ENCODE measurements around the gene OOSP1.

Gene OOSP1

GRCh38 chr11:59953463-59954218 is 15.4 kb downstream of the OOSP1 start:
- no peak for ATAC-seq
- TF ChIP-seq OSR1 (CRISPR knock-in tag; IDR thresholded peaks at IDR 0.05) (no peak), ARNTL (CRISPR knock-in tag; IDR thresholded peaks at IDR 0.05; ENCODE audit: borderline replicate concordance, low read depth) (no peak), PPARA (CRISPR knock-in tag; IDR thresholded peaks at IDR 0.05; ENCODE audit: borderline replicate concordance) (no peak)

GRCh38 chr11:59954219-59954847 is 16.1 kb downstream of the OOSP1 start:
- ATAC-seq, result no peak
- TF ChIP-seq PPARA (CRISPR knock-in tag; IDR thresholded peaks at IDR 0.05; ENCODE audit: borderline replicate concordance), result no peak
- no peak for TF ChIP-seq ZFP3 (CRISPR knock-in tag; IDR thresholded peaks at IDR 0.05)
- no peak for TF ChIP-seq OSR1 (CRISPR knock-in tag; IDR thresholded peaks at IDR 0.05)
- TF ChIP-seq ARNTL (CRISPR knock-in tag; IDR thresholded peaks at IDR 0.05; ENCODE audit: borderline replicate concordance, low read depth), result no peak
- TF ChIP-seq TCF4 (CRISPR knock-in tag; IDR thresholded peaks at IDR 0.05; ENCODE audit: borderline replicate concordance), result no peak
- no peak for TF ChIP-seq ZC3H10 (CRISPR knock-in tag; IDR thresholded peaks at IDR 0.05)
- no peak for TF ChIP-seq ZNF8 (CRISPR knock-in tag; IDR thresholded peaks at IDR 0.05)
- TF ChIP-seq BACH2 (CRISPR knock-in tag; IDR thresholded peaks at IDR 0.05; ENCODE audit: borderline replicate concordance), result no peak
- TF ChIP-seq CREB5 (CRISPR knock-in tag; IDR thresholded peaks at IDR 0.05; ENCODE audit: low read depth), result no peak
- TF ChIP-seq TSHZ2 (CRISPR knock-in tag; IDR thresholded peaks at IDR 0.05), result no peak
- no peak for TF ChIP-seq ZNF70 (CRISPR knock-in tag; IDR thresholded peaks at IDR 0.05)
- TF ChIP-seq PATZ1 (CRISPR knock-in tag; IDR thresholded peaks at IDR 0.05; ENCODE audit: borderline replicate concordance), result no peak
- no peak for TF ChIP-seq ZFP30 (CRISPR knock-in tag; IDR thresholded peaks at IDR 0.05)
- TF ChIP-seq ISL1 (CRISPR knock-in tag; IDR thresholded peaks at IDR 0.05), result no peak
- no peak for TF ChIP-seq CSRNP3 (CRISPR knock-in tag; IDR thresholded peaks at IDR 0.05)
- TF ChIP-seq SNAI2 (CRISPR knock-in tag; IDR thresholded peaks at IDR 0.05), result no peak
- no peak for TF ChIP-seq RARB (CRISPR knock-in tag; IDR thresholded peaks at IDR 0.05)
- TF ChIP-seq POU6F1 (CRISPR knock-in tag; IDR thresholded peaks at IDR 0.05; ENCODE audit: borderline replicate concordance, low read depth), result no peak
- no peak for TF ChIP-seq TOX (CRISPR knock-in tag; IDR thresholded peaks at IDR 0.05; ENCODE audit: borderline replicate concordance)
- no peak for TF ChIP-seq ESRRG (CRISPR knock-in tag; IDR thresholded peaks at IDR 0.05)

GRCh38 chr11:59957094-59957493 is 18.9 kb downstream of the OOSP1 start:
- ATAC-seq, result no peak
- TF ChIP-seq CSDC2 (CRISPR knock-in tag; IDR thresholded peaks at IDR 0.05) (no peak), CSRNP3 (CRISPR knock-in tag; IDR thresholded peaks at IDR 0.05) (no peak), ZFP3 (CRISPR knock-in tag; IDR thresholded peaks at IDR 0.05) (no peak), OSR1 (CRISPR knock-in tag; IDR thresholded peaks at IDR 0.05) (no peak), CREB5 (CRISPR knock-in tag; IDR thresholded peaks at IDR 0.05; ENCODE audit: low read depth) (no peak), TCF4 (CRISPR knock-in tag; IDR thresholded peaks at IDR 0.05; ENCODE audit: borderline replicate concordance) (no peak), SNAI2 (CRISPR knock-in tag; IDR thresholded peaks at IDR 0.05) (no peak), ZNF8 (CRISPR knock-in tag; IDR thresholded peaks at IDR 0.05) (no peak), GLIS3 (CRISPR knock-in tag; IDR thresholded peaks at IDR 0.05) (no peak), BACH2 (CRISPR knock-in tag; IDR thresholded peaks at IDR 0.05; ENCODE audit: borderline replicate concordance) (no peak)

Measured in SK-N-SH treated with all-trans-retinoic acid at 6 μM for 48 hours (cell line).